Measurements from ENCODE around the gene GGA3.
A peak's percentile ranks its signal among the peaks of the same experiment; 100 is the strongest.
"Not testable (repeated sequence)": the region's sequence is repeated elsewhere in the genome, so short reads cannot be mapped to it uniquely, and the experiment has no call there.

Gene GGA3

GRCh38 chr17:75271955-75272847 lies 10.8 kb upstream of the GGA3 start:
- no peak for DNase-seq

GRCh38 chr17:75271233-75271954 lies 10.0 kb upstream of the GGA3 start:
- no peak for DNase-seq

DNA sequence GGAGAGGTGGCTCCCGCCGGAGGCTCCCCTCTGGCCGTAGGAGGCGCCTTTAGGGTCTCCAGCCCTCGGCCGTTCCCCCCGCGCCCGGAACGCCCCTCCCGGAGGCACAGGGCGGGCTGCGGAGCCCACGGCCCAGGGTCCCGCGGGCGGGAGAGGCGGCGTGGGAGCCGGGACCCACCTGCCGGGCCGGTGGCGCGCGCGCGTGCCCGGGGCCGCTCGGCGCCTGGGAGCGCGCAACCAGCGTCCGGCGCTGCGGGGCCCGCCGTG lies 9.5 kb upstream of the GGA3 start, which contains the start of gene MIF4GD:
MIF4GD (minus strand) TSS at position 266 of the 267 bp plus-strand sequence. CDS start 1,036 bp downstream, outside the sequence.
- peak; percentile 91 for DNase-seq

DNA sequence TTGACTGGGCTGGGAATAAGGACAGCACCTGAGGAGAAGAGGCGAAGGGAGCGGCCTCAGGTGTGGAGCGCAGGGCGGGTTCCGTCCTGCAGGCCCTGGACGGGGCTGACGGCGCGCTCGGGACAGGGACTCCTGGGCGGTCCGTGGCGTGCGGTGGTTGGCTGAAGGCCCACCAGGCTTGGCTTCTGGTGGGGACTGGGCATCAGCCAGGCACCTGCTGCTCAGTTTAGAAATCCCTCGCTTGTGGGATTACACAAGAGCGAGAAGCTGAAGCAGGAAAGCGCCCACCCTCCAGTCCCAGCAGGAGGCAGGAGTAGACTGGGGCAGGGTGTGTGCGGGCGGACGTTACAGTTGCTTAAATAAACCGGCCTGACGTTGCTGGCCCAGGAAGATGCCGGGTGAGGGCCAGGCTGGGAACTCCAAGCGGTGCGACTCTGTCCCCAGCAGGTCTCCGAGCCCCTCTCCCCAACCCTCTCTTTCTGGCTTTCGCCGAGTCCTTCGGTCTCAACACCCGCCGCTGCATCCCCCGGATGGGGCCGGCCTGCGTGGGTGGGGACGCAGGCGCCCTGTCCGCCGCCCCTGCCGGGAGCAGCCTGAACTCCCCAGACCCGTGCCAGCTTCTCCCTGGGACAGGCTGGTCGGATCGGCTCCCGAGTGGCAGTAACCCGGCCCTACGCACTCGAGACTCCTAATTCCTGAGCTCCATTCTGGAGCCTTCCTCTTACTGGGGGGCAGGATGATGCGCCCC lies 9.0 kb upstream of the GGA3 start:
- DNase-seq: peak; percentile 36

DNA sequence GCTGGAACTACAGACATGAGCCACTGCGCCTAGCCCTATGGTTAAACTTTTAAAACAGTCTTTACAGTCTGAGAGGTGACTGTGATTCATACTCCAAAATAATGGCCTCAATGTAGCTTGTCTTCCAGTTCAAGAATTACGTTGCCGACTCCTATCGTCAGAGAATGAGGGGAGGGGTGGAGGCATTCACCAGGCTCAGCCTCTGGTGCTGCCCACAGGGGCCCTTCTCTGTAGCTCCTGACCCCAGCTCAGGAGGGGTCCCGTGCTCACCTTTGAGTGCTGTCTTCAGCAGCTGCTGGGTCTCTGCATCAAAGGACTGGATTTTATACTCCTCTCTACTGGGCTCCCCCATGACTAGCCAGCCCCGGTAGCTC lies 8.4 kb upstream of the GGA3 start:
- no peak for DNase-seq

- DNase-seq: peak; percentile 29
Measured at GRCh38 chr17:75267411-75268232, 6.2 kb upstream of the GGA3 start.

GRCh38 chr17:75267153-75267410 lies 5.7 kb upstream of the GGA3 start:
- DNase-seq: no peak

DNA sequence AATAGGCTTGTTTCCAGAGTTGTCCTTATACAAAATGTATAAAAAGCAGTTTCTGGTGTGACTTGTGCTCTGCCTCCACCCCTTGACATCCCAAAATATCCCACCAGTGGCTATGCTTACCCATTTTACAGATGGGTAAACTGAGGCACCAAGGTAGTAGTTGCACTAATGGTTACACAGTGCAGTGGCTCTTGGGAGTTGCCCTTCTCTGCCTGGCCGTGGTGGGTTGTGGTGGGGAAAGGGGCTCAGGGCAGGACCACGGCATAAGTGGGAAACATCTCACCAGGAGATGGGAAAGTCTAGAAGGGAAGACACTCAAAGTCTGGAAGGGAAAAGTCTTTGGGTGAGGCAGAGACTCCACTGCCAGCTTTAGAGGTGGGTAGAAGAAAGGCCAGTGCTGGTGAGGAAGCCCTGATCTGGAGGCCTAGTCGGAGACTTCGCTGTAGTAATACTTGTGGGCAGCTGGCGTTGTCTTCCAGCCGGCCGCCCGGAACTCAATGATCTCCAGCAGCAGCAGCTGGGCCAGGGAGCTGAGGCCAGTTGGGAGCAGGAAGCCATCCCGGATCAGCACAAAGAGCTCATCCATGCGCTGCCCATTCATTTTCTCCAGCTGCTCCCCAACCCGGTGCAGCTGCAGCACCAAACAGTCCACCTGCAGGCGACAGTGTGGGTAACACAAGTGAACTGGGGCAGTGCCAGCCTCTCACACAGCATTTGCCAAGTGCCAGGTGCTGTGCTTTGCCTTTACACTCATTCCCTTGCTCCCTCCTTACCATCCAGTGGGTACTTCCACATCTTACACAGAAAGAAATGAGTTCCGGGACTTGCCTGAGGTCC lies 5.1 kb upstream of the GGA3 start:
- peak; percentile 22 for DNase-seq

DNA sequence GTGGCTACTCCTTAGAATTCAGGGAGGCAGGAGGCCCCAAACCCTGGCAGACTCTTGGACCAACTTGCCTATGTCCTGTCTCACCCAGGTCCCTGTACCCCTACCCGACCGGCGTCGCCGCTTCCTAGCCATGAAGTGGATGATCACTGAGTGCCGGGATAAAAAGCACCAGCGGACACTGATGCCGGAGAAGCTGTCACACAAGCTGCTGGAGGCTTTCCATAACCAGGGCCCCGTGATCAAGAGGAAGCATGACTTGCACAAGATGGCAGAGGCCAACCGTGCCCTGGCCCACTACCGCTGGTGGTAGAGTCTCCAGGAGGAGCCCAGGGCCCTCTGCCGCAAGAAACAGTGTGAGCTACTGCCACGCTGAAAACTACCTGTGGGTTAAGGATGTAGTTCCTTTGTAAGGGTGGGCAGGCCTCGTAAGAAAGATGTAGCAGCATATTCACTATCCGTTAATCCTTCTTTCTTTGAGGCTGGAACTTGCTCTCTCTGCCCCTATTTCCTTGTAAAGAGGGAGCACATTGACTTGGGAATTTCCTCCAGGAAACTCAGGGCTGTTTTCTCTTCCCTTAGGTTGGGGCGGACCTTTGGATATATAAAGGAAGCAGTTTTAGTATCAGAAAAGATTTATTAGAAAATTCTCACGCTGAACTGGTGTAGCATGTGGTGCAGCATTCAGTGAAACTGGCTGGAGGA lies 4.4 kb upstream of the GGA3 start:
- no peak for DNase-seq

DNA sequence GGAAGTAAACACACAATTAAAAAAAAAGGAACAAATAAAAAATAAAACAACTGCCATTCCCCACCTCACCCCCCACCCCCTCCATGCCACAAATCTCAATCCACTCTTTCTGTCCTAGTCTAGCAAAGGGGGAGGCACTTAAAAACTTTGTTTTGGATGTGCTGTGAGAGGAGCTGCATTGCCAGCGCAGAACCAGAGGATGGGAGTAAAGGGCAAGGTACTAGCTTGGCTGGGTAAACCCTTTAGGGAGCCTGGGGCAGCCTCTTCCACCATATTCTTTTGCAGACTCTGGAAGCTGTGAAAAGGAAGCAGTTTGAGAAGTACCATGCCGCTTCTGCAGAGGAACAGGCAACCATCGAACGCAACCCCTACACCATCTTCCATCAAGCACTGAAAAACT lies 1.6 kb upstream of the GGA3 start:
- DNase-seq: no peak

- no peak for DNase-seq
Measured at GRCh38 chr17:75262112-75262606, 753 bp upstream of the GGA3 start.

DNA sequence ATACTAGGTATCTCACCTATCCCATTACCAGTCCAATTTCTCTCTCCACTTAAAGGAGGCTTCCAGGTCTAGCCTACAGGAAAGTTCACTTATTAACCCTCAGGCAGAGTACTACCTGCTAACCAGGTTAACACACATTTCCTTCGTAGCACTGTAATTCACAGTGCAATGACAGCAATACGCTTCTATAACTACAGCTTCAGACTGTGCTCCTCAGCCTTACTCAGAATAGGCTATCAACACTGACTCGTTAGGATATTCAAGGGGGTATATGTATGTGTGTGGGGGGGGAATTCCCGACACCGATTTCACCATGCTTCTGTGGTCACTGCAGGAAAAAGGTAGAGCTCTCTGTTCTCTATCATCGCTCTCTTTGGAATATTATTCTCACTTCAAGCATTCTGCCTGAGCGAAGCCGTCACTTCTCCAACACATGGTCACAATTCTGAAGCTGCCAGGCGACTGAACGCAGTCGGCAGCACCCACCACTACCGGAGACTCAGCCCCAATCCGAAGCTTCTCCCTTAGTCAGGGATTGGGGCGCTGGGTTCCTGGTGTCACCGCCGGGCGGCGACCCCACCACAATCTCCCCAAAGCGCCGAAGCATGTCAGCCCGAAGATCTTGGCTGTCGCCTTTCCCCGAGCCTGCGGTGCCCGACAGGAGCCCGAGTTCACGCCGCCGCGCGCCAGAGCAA lies 618 bp downstream of the GGA3 start:
- no peak for DNase-seq

GRCh38 chr17:75257228-75257627 lies 4.2 kb downstream of the GGA3 start:
- DNase-seq: not testable (repeated sequence)

DNA sequence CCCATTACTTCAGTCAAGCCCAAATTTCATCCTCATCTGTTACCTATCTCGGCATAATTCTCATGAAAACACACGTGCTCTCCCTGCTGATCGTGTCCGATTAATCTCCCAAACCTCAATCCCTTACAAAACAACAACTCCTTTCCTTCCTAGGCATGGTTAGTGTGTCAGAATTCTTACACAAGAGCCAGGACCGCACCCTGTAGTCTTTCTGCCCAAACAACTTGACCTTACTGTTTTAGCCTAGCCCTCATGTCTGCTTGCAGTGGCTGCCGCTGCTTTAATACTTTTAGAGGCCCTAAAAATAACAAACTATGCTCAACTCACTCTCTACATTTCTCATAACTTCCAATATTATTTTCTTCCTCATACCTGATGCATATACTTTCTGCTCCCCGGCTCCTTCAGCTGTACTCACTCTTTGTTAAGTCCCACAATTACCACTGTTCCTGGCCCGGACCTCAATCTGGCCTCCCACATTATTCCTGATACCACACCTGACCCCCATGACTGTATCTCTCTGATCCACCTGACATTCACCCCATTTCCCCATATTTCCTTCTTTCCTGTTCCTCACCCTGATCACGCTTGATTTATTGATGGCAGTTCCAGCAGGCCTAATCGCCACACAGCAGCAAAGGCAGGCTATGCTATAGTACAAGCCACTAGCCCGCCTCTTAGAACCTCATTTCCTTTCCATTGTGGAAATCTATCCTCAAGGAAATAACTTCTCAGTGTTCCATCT lies 5.3 kb downstream of the GGA3 start:
- not testable (repeated sequence) for DNase-seq

- no peak for DNase-seq
Measured at GRCh38 chr17:75252039-75252816, 9.2 kb downstream of the GGA3 start.

- no peak for DNase-seq
Measured at GRCh38 chr17:75250009-75250471, 11.4 kb downstream of the GGA3 start.

DNA sequence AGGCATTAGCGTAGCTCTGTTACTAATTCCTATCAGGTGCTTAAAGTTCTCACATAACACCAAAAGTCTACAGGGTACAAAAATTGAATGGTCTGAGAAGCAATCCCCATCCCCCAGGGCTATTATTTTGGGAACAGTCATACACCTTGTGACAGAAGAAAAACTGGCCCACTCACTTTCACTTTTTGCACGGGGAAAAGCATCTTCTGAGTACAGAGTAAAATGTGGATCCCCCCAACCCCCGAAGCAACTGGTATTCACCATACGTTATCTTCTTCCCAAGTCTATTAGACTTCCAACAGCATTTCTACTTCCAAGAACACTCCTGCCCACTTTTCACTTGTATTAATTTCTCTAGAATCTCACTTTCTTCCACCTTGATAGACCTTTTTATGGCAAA lies 11.8 kb downstream of the GGA3 start:
- no peak for DNase-seq

- no peak for DNase-seq
Measured at GRCh38 chr17:75246404-75246803, 15.0 kb downstream of the GGA3 start.

DNA sequence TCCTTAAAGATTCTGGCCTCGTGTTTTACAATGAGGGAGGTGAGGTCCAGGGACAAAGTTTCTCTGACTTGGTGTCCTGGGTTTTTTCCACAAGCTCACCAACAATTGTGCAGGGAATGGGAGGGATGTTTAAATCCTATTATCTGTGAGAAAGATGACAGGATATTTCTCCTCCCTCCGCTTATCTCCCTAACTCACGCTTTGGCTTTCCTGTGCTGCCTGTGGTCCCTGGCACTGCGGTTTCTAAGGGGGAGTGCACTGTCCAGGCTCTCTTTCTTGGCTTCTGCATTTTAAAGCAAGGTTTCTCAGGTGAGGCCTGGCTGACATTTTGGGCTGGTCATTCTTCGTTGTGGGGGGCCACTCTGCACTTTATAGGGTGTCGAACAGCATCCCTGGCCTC lies 16.4 kb downstream of the GGA3 start:
- DNase-seq: no peak
